Right renal cortex interstitium (tissue), 3 donors: ENCODE data around the gene NKAIN4. TPM values are rescaled to one million over a fixed set of nuclear protein-coding genes. Genes with fewer than 3 reads are reported as not detected.

ENCODE experiments used
- DNase-seq, 3 donors: peaks; one replicate each; pipeline ENCODE4 v3.0.0-alpha.2; 2013; ENCODE audit warnings: low read depth in 3 of 3, low spot score in 2 of 3
- polyA plus RNA-seq, 3 donors: library from polyadenylated mRNA; unstranded; fragments of 120-200 nt; gene quantifications; one replicate each; pipeline ENCODE4 v1.2.1, GENCODE V29; 2013; ENCODE audit not compliant: insufficient read length in 3 of 3

NKAIN4 gene
- 10 to 100 TPM; 21.1 to 27.0 (median 22.7) TPM for polyA plus RNA-seq

DNA sequence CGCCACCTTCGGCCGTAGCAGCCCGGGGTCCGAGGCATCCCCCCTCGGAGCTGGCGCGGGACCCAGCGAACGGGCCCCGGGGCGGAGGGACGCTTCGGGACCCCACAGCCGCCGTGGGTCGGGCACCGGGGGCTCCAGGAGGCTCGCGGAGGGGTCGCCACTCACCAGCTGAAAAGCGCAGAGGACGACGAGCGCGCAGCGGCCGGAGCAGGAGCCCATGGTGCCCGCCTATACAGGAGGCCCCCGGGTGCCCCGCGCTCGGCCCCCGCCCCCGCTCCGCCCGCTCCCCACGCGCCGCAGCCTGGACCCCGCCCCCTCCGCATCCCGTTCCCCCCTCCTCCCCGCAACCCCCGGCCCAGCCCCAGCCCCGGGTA is at the start of gene NKAIN4:
NKAIN4 (minus strand) TSS at position 232 of the 374 bp plus-strand sequence; CDS start at position 219, 13 bp downstream.
- no peak for DNase-seq

DNA sequence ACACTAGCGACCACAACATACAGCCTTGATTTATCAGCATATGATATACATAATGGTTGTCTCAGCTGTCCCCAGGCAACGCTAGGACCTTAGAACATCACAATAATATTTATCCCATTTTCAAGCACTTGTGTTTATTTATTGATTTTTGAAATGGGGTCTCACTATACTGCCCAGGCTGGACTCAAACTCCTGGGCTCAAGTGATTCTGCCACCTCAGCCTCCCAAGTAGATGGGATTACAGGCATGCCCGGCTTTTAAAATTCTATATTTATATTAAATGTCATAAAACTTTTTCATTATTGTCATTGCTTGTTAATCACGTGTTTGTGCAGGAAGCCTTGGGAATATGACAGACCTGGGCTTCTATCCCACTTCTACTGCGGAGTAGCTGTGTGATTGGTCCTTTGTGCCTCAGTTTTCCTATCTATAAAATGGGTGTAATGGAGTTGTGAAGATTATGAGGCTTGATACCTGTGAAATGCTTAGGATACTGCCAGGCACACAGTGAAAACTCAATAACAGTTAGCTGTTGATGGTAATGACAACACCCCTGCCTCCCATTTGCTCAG is 48.9 kb upstream of the NKAIN4 start:
- DNase-seq = no peak

DNA sequence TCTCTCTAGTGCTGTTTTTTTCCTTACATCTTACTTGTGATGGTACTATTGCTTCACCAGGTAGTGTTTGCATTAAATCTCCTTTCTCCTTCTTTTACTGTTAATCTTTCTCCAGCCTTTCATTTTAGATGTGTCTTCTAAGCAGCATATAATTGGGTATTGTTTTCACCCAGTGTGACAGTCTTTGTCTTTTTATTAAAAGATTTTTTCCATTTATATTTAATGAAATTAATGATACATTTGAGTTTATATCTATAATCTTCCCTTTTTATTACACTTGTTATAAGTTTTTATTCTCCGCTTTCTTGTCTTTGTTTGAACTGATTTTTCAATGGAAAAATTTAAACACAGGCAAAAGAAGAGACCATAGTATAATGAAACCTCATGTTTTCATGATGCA is 47.4 kb upstream of the NKAIN4 start:
- no peak for DNase-seq

DNA sequence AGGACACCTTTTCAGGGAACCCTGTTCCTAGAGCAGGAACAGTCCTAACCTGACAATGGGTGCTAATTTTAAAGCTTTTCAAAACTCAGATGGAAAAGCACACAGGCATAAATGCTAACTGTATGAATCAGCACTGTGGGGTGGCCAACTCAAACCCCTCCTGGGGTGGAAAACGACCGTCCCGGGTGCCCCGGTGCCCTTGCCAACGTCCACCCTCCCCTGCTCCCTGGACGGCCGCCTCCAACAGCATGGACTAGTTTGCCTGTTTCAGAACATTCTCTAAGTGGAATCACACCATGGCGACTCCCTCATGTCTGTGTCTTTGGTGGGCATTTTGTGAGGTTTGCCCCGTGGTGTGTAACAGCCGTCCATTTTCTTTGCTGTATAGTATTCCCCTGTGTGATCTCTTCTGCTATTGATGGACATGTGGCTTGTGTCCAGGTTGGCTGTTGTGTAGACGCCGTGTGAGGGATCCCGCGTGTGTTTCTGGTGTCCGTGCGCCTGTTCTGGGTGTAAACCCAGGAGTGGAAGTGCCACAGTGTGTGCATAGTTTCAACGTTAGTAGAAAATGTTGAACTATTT is 44.6 kb upstream of the NKAIN4 start:
- DNase-seq = no peak

DNA sequence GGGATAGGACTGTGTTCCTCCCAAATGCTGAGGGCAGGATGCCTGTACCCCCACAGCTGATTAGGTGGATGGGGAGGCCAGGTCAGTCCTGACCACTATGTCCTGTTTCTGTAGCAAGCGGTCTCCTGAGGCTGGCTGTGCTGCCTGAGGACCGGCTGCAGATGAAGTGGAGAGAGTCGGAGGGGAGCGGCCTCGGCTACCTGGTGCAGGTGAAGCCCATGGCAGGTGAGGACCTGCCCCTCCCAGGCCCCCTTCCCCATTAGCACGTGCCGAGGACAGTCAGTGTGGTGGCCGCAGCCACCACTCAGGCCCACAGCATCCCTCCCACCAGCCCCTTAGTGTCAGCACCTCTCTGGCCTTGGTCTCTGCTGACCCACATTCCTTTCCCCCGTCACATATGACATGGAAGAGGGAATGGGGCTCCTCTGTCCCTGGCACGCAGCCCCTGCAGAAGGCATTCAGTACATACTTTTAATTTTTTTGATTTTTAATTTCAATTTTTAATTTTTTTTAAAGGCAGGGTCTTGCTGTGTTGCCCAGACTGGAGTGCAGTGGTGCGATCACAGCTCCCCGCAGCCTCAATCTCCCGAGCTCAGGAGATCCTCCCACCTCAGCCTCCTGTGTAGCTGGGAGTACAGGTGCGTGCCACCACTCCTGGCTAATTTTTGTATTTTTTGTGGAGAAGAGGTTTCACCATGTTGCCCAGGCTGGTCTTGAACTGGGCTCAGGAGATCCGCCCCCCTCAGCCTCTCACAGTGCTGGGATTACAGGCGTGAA is 43.7 kb upstream of the NKAIN4 start:
- DNase-seq = no peak

DNA sequence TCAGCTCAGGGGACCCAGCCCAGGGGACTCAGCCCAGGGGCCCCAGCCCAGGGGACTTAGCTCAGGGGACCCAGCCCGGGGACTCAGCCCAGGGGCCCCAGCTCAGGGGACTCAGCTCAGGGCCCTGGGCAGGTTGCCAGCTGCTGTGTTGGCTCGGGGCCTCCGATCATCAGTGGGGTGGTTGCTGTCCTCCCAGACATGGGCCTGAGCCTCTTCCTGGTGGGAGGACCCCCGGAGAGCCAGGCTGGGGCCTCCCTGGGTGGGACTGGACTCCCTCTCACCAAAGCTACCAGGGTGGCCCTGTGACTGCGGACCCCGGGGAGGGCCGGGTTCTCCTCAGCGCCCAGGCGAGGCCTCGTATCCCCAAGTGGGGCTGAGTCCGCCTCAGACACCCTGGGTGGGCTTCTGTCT is 43.1 kb upstream of the NKAIN4 start:
- DNase-seq = no peak

DNA sequence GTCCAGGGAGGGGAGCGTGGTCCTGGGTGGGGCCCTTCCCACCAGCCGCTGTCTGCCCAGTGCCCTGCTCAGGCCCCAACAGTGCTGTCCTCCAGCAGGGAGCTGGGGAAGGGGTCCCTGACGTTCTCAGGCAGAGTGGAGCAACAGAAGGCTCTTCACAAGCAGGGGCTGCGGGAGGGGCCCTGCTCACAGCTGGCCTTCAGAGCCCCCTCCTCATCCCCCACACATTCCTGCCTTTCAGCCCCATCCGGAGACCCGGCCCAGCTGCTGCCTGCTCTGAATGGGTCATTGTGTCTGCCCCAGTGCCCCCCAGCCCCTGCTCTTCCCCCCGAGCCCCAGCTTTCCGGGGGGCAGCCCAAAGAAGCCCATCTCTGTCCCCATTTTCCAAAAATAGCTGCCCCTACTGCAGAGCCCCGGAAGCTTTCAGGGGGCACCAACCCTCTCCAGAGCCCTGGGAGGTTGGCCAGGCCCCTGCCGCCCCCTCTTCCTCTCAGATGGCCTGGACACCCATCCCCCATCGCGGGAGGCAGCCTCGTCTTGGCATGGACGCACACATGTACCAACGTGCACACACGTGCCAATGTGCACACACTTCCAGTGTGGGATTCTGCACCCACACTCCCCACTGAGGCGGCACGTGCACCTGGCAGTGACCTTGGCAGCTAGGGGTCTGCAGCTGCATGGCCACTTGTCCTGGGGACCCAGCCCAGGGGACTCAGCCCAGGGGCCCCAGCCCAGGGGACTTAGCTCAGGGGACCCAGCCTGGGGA is 42.5 kb upstream of the NKAIN4 start:
- DNase-seq = no peak

DNA sequence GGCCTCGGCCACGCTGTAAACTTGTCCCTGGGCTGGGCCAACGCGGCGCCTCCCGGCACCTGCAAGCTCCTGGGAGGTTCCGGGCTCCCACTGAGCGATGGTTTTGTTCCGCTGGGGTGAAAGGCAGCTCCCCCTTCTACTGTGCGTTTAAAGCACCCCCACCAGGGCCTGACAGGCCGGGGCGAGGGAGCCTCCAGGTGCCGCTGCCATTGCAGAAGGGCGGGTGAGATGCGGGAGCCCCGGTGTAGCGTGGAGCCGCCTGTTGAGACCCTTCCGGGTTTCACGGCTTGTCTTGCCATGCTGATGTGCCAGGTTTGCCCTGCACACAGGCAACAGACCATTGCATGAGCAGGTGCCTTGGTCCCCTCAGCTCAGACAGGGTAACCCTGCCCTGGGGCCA is 41.6 kb upstream of the NKAIN4 start:
- no peak for DNase-seq

DNA sequence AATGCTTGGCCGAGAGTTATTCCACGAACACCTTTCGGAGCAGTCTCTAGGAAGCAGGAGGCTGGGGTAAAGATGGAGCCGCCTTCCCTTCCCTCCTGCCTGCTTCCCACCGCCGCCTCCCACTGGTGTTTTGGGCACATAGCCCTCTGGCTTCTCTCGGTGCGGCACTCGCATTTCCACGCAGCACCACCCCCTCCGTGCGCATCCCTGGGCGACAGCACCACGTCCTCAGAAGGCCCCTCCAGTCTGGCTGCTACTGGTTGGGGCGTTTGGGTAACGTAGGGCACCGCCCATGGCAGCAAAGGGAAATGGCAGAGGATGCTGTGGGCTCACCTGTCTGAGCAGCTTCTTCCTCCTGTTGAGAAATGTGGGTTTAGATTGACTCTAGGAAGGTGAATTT is 41.2 kb upstream of the NKAIN4 start:
- DNase-seq = no peak

DNA sequence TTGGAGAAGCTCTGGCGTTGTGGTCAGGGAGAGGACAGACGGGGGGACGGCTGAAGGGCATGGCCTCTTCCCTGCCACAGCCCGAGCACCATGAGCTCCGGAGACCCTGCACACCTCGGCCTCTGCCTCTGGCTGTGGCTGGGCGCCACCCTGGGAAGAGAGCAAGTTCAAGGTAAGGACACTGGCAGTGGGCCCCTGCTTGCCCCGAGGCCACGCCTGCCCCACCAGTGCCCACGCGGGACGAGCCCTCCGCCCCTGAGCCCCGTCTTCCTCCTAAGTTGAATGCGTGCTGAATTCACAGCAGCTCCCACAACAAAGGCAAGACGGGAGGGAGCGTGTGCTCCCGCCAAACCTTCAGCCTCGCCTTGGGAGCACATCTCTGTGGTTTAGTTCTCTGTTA is 40.8 kb upstream of the NKAIN4 start:
- no peak for DNase-seq

DNA sequence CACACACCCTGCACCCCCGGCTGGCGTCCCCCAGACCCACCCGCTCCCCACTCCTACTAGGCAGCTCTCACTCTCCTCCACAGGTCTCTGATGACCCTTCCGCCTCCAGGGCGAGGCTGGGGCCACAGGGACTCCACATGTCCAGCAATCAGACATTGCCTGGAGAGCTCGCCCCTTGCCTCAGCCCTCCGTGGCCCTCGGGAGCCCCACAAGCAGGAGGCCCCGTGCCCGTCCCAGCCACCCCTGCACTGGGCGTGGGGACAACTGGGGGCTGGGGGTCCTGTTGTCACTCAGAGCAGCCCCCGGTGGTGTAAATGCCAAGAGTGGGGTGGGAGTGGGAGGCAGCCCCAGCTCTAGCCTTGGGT is 40.3 kb upstream of the NKAIN4 start:
- DNase-seq = no peak

DNA sequence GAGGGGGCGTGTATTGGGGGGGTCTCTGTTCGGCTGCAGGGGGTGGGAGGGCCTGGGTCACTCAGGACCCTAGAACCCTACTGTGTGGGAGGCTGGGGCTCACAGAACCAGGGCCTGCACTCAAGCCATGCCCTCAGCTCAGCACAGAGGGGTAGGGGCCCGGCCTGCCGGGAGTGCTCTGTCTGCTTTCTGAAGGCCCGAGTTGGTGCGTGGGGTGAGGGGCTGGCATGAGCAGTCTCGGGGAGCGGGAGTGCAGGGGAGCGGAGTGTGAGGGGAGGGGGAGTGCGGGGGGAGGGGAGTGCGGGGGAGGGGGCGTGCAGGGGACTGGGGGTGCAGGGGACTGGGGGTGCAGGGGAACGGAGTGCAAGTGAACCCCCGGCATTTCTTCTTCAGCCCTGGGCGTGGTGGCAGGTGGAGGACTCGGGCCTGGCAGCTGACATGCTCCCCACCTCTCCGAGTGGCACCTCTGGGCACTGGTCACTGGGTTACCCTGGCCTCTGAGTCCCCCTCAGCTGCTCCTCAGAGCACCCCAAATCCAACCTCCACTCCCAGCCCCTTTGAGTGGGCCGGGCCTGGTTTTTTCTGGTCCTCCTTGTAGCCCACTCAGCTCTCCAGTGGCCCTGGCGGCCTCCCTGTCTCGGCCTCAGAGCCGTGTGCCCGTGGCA is 39.7 kb upstream of the NKAIN4 start:
- DNase-seq = no peak

DNA sequence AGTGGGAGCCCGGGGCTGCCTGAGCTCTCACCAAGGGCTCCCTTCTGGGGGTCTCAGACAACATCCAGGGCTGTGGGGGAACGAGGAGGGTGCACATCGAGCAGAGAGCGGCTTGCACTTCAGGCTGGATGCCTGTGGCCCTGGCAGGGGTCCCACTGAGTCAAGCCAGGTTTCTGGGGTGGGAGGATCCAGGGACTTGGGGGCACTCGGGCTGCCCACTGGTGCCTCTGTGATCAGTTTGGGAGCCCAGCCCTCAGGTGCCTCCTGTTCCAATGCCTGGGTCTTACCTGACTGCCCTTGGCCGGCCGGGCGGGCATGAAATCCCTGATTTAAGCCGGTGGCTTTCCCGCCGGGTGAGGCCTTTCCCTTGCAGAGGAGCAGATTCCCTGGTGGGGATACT is 39.2 kb upstream of the NKAIN4 start:
- DNase-seq = no peak

DNA sequence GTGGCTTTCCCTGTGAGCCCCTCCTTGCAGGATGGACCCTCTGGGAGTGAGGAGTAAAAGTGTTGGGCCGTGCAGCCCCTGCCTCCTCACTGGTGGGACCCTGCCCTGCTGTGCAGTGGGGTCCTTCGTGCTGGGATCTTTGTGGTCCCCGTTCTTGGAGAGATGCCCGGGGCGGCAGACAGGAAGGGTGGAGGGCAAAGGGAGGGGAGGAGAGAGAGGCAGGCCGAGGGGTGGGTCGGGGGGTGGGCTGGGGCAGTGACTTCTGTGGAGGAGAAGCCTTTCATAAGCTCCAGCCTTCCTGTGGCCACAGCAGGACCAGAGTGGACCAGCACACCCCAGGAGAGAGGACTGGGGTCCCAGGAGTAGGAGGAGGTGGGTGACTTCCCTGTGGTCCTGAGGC is 38.6 kb upstream of the NKAIN4 start, which contains the start of gene COL20A1:
COL20A1 (plus strand) TSS at position 283 of the 400 bp plus-strand sequence. CDS start 1,922 bp downstream, outside the sequence.
- DNase-seq = no peak

DNA sequence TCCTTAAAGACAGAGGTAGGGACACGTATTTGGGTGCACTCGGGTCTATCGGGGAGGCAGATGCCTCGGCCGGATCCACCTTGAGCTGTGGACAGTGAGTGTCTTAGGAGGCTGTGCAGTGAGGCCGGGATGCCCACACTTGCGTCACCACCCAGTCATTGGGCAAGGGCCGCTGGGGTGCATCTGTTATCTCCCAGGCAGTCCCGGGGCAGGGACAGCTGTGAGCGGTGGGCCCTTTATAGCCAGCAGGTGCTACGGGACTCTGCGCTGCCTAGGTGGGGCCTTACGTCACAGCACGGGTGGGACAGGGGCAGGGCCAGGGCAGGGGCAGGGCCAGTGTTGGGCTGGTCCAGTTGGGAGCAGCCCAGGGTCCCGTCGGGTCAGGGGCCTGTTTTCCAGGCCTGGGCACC is 38.0 kb upstream of the NKAIN4 start:
- no peak for DNase-seq

DNA sequence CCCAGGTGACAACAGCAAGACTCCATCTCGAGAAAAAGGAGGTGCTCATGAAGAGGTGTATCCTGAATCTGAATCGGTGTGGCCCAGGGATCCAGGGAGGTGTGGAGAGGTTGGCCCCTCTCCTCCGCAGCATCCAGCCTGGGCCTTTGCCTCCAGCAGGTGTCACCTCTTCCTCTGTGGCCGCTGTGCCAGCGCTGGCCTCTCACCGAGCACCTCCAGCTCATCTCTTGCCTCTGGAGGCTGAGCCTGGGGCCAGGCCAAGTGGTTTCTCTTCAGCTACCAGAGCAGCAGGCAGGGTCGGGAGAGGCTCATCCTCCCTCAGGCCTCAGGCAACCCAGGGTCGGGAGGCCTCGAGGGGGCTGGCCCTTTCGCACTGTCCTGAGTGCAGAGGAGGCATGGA is 37.5 kb upstream of the NKAIN4 start:
- no peak for DNase-seq

DNA sequence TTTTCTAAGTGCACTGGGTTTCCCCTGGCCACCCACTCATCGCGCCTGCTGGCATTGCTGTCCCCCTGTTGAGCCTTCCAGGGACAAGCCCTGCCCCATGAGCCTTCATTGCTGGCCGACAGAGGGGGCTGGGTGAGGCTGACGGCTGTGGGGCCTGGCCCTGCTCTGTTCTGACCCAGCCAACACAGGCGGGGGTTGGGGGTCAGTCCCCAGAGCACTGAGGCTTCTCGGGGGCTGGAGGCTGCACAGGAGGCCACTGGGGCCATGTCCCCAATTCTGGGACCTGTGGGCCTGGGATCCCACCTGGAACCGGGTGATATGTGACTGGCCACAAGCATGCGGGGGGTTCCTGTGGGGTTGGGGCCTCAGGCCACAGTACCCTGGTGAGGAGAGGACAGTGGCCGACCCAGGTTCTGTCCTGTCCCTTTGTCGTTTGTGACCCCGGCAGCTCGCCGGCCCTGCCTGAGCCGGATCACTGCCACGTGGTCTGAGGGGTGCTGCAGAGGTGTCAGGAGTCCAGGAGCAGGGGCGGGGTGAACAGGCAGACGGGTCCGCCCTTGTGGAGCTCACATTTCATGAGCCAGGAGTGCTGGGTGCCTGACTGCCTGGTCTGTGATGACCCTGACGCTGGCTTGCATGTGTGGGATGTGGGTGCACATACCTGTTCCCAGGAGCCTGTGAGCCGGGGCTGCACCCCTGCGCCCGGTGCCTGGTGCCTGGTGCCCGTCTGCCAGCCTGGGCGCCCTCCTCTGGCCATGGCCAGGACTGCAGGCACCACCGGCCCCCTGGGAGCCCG is 36.6 kb upstream of the NKAIN4 start:
- no peak for DNase-seq

DNA sequence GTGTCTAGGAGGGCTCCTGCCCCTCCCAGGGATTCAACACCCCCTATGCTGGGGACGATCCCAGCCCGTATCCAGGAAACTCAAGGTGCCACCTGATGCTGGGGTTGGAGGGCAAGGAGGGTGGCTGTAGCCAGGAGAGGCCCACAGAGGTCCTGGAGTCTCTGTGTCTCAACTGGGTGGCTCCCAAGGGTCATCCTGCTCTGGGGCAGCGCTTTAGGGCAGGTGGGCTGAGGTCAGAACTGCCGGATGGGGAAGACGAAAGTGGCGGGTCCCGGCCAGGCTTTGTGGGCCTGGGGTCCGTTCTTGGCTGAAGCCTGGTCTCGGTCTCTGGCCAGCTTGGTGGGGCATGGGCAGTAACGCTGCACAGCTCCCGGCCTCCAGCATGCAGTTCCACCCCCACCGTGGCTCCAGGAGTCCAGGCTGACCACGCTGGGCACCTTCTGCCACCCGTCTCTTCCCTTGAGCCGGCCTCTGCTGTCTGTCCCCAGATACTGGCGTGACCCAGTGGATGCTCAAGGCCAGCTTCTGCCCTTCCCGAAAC is 35.9 kb upstream of the NKAIN4 start:
- DNase-seq = no peak

DNA sequence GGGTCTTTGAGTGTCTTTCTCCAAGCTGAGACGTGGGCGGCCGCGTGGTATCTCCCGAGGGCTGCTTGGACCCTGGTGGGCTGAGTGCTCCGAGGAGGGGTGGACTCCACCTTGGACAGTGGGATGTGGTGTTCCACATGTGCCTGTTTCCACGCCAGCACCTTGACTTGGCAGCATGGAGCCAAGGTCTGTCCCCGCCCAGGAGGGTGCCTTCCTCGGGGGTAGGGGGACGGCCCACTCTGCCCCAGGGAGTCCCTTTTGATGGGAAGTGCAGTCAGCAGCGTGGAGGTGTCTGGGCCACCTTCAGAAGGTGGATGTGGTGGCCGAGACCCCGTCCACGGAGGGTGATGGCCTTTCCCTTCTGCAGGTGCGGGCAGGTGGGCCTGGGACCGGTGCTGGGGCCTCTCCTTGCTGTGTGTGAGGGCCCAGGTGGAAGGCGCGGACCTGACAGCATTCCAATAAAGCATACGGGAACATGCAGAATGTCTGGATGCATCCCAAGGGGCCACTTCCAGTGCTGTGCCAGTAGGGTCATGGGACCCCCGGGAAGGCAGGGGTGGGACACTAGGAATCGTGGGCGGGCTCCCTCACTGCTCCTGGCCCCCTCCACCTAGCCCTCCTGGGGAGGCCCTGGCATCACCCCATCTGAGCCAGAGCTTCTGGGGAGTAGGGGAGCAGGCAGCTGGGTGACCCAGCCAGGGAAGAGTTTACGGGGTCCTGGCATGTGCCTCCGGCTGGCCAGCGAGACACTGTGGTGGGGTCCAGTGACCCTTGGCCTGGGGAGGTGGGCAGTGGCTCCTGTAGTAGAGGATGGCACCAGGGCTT is 35.3 kb upstream of the NKAIN4 start:
- no peak for DNase-seq
